ENCODE data around the gene GLRX3.
"Not testable (repeated sequence)": the region's sequence is repeated elsewhere in the genome, so short reads cannot be mapped to it uniquely, and the experiment has no call there.

The GLRX3 gene

DNA sequence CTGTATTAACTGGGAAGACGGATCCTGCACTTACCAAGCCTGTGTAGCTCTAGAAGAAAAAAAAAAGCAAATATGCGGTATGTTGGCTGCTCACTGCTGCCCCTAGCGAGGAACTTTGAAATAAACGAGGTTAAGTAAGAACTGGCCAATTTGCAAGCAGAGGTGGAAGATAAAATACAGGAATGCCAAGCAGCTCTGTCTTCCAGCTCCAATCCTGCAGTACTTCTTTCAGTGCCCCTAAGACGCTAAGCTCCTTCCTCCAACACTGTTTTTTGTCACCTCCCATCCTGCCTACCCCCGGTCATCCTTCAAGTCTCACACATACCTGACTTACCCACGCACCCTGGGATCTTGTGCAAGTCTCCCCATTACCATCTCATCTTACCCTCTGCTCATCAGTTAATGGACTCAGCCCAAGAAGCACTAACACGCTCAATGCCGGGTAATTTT, 26.4 kb upstream of the GLRX3 start:
- Histone ChIP-seq H3K9me3 (ENCODE audit: severe bottlenecking) (no peaks in the 10 kb centered on the region), H3K36me3 (no peaks in the 10 kb centered on the region), H3K4me3 (ENCODE audit: low read depth, low read length) (peak overlapping the region; percentile 87), H3K27ac (peak overlapping the region; percentile 92), H3K27me3 (ENCODE audit: insufficient read depth, low read depth, severe bottlenecking) (no peaks in the 10 kb centered on the region)
- TF ChIP-seq, protein P1, sequence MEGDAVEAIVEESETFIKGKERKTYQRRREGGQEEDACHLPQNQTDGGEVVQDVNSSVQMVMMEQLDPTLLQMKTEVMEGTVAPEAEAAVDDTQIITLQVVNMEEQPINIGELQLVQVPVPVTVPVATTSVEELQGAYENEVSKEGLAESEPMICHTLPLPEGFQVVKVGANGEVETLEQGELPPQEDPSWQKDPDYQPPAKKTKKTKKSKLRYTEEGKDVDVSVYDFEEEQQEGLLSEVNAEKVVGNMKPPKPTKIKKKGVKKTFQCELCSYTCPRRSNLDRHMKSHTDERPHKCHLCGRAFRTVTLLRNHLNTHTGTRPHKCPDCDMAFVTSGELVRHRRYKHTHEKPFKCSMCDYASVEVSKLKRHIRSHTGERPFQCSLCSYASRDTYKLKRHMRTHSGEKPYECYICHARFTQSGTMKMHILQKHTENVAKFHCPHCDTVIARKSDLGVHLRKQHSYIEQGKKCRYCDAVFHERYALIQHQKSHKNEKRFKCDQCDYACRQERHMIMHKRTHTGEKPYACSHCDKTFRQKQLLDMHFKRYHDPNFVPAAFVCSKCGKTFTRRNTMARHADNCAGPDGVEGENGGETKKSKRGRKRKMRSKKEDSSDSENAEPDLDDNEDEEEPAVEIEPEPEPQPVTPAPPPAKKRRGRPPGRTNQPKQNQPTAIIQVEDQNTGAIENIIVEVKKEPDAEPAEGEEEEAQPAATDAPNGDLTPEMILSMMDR (IDR thresholded peaks at IDR 0.05; ENCODE audit: low read depth, low read length): peak; percentile 63
- DNase-seq: peak; percentile 65

DNA sequence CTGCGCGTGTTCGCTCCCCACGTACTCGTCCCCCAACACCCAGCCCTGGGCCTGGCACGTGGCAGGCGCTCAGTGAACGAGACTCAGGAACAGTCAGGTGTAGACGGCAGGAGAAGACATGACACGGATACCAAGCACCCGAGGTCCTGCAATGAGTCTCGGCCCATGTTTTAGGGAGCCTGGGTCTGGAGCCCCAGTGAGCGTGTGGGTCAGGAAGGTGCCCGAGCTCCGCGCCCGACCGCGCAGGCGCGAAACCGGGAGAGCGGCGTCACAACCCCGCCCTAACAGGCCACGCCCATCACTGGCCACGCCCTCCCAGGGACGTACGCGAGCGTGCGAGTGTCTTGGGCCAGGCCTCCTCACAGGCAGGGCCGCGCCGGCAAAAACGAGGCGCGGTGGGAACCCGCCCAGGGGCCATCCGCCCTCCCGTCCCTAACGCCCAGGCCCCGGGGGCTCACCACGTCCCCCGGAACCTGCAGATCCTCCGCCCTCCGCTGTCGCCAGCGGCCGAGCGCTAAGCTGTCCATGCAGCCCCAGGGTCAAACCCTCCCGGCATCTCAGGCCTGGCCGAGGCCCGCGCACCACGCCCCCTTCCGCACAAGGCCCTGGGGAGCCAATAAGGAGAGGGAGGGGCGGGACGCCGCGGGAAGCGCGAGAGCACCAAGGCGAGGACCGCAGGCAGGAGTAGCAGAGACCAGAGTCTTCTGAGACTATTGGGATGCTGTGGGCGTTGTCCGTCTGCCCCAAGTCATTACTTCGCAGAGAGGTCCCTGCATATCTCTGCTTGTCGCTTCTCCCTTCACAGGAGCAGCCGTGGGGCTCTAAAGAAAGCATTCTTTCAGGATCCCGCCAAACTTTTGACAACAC, 25.7 kb upstream of the GLRX3 start, which contains the start of gene C10orf143:
TSS of gene C10orf143 (minus strand) at position 585 of the 867 bp plus-strand sequence. CDS start at position 527, 58 bp downstream.
- H3K27ac ChIP-seq: peak within 1 kb of the TSS; percentile 92
- H3K9me3 ChIP-seq (ENCODE audit: severe bottlenecking): no peaks in the 10 kb centered on the region
- DNase-seq: peak; percentile 98
- H3K27me3 ChIP-seq (ENCODE audit: insufficient read depth, low read depth, severe bottlenecking): no peaks in the 10 kb centered on the region
- peak within 1 kb of the TSS; percentile 87 for H3K4me3 ChIP-seq (ENCODE audit: low read depth, low read length)
- H3K36me3 ChIP-seq: no peaks in the 10 kb centered on the region
- TF ChIP-seq, protein P1 (IDR thresholded peaks at IDR 0.05; ENCODE audit: low read depth, low read length): no peak

DNA sequence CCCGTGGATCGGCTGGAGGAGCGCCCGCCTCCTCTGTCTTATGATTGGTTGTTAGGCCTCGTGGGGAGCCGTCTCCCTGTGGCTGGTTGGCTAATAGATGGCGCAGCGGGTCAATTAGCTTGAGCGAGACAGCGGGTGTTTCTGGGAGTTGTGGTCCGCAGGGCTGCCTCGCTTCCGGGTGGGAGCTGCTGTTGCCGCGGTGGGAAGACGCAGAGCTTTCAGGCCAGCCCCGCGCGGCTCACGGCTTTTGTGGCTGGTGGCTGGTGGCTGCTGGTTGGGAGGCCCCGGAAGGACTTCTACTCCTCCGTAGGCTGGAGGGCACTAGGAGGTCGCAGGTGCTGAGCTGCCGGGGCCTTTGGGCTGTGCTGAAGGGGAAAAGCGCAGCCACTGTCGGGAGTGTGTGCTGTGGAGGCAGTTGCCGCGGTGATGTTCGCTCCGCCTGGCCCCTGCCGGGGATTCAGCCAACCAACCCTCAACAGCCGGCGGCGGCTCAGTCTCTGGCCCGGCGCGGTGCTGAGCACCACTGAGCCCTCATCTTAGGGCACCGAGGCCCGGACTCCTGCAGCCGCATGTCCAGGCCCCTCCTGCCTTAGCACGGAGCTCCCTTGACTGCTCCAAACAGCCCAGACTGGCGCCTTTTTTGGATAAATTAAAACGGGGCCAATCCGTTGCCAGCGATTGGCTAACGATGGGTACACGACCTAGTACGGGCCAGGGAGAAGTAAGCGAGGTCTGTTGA, 24.9 kb upstream of the GLRX3 start:
- DNase-seq: peak; percentile 98
- no peaks in the 10 kb centered on the region for H3K36me3 ChIP-seq
- no peaks in the 10 kb centered on the region for H3K9me3 ChIP-seq (ENCODE audit: severe bottlenecking)
- TF ChIP-seq, protein P1 (IDR thresholded peaks at IDR 0.05; ENCODE audit: low read depth, low read length): no peak
- H3K27me3 ChIP-seq (ENCODE audit: insufficient read depth, low read depth, severe bottlenecking): no peaks in the 10 kb centered on the region
- peak overlapping the region; percentile 92 for H3K27ac ChIP-seq
- peak overlapping the region; percentile 87 for H3K4me3 ChIP-seq (ENCODE audit: low read depth, low read length)

DNA sequence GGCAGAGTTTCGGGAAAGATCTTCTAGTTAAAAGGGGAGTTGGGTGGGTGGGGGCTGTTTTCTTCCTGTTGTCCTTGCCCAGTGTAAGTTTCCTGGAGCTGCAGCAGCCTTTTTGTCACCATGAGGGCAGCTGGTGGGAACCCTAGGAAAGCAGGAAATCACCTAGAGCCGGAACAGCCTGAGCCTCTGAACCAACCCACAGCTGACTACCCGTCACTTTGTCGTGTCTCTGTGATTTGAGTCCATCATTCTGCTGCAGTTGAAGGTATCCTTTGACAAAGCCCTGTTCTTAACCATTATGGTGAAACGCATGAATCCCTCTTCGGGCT, 24.4 kb upstream of the GLRX3 start:
- H3K4me3 ChIP-seq (ENCODE audit: low read depth, low read length): peak overlapping the region; percentile 87
- DNase-seq: no peak
- TF ChIP-seq, protein P1 (IDR thresholded peaks at IDR 0.05; ENCODE audit: low read depth, low read length): no peak

DNA sequence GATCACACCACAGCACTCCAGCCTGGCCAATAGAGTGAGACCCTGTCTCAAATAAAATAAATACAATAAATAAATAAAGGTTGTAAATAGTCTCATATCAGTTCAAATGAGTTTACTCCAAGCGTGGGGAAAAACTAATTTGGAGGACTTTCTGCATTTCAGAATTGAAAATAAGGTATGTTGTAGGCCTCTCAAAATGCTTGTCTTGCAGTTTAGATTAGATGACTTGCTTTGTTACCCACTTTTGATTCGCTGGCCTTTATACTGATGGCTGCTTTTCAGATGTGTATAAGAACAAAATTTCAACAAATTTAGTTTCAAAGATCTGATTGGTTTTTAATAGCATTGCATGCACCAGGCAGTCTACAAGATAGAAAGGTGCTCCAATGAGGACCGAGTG, 23.4 kb upstream of the GLRX3 start:
- Histone ChIP-seq H3K36me3 (no peaks in the 10 kb centered on the region), H3K27me3 (ENCODE audit: insufficient read depth, low read depth, severe bottlenecking) (no peaks in the 10 kb centered on the region), H3K27ac (no peak overlapping the region), H3K4me3 (ENCODE audit: low read depth, low read length) (no peak overlapping the region), H3K9me3 (ENCODE audit: severe bottlenecking) (no peaks in the 10 kb centered on the region)
- TF ChIP-seq, protein P1 (IDR thresholded peaks at IDR 0.05; ENCODE audit: low read depth, low read length): no peak
- DNase-seq: no peak

More for the DNA sequence above, 24.4 kb upstream of the GLRX3 start:
- no peaks in the 10 kb centered on the region for H3K36me3 ChIP-seq
- peak overlapping the region; percentile 92 for H3K27ac ChIP-seq
- no peaks in the 10 kb centered on the region for H3K9me3 ChIP-seq (ENCODE audit: severe bottlenecking)
- H3K27me3 ChIP-seq (ENCODE audit: insufficient read depth, low read depth, severe bottlenecking): no peaks in the 10 kb centered on the region

DNA sequence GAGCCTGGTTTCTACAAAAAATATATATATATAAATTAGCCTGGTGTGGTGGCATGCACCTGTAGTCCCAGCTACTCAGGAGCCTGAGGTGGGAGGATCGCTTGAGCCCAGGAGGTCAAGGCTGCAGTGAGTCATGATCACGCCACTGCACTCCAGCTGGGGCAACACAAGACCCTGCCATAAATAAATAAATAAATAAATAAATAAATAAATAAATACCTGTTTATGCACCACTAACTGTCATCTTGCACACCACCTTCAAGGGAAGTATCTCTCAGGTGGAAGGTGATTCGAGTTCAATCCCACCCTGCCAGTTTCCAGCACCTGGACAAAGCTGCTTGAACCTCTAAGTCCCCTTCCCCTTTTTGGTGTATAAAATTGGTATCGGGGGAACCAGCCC, 19.2 kb upstream of the GLRX3 start:
- H3K27ac ChIP-seq; H3K27me3 ChIP-seq (ENCODE audit: insufficient read depth, low read depth, severe bottlenecking); H3K36me3 ChIP-seq; H3K4me3 ChIP-seq (ENCODE audit: low read depth, low read length); H3K9me3 ChIP-seq (ENCODE audit: severe bottlenecking); DNase-seq: not testable (repeated sequence)

DNA sequence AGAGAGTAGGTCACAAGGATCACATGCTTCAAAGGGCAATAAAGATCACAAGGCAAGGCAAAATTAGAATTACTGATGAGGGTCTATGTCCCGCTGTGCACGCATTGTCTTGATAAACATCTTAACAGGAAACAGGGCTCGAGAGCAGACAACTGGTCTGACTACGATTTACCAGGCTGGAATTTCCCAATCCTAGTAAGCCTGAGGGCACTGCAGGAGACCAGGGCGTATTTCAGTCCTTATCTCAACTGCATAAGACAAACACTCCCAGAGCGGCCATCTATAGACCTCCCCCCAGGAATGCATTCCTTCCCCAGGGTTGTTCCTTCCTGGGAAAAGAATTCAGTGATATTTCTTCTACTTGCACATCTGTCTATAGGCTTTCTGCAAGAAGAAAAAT, 18.7 kb upstream of the GLRX3 start:
- not testable (repeated sequence) for H3K4me3 ChIP-seq (ENCODE audit: low read depth, low read length); H3K36me3 ChIP-seq; H3K9me3 ChIP-seq (ENCODE audit: severe bottlenecking); DNase-seq; H3K27ac ChIP-seq; H3K27me3 ChIP-seq (ENCODE audit: insufficient read depth, low read depth, severe bottlenecking)
